ENCODE measurements around the gene LTBP4. TPM values are rescaled to one million over a fixed set of nuclear protein-coding genes. Genes with fewer than 3 reads are reported as not detected.

Gene LTBP4
- total and polyA plus RNA-seq, 2 experiments from 2014 or later: 50.2 to 163 TPM

- H3K27ac ChIP-seq: no peak overlapping the region
- H3K9me3 ChIP-seq (ENCODE audit: low read depth): no peaks in the 10 kb centered on the region
- no peaks in the 10 kb centered on the region for H4K20me1 ChIP-seq (ENCODE audit: insufficient read depth, poor library complexity, severe bottlenecking)
- H2AFZ ChIP-seq: no peak overlapping the region
- H3K36me3 ChIP-seq (replicated peaks; ENCODE audit: insufficient read depth, low read depth): no peaks in the 10 kb centered on the region
- no peaks in the 10 kb centered on the region for H3K27me3 ChIP-seq
- no peak overlapping the region for H3K4me2 ChIP-seq
- no peaks in the 10 kb centered on the region for H3K79me2 ChIP-seq
- no peak overlapping the region for H3K4me3 ChIP-seq
- 89% methylated on average over 1 of the region's 1 CpG for WGBS (ENCODE audit: low lambda C conversion rate, missing lambda C conversion rate)
- no peak for DNase-seq (ENCODE audit: low spot score)
- no peaks in the 10 kb centered on the region for H3K9me2 ChIP-seq (replicated peaks; ENCODE audit: insufficient read depth)
- H3K4me1 ChIP-seq (ENCODE audit: insufficient read depth): peaks cover 14% of the 10 kb centered on the region
- no peak for TF ChIP-seq EZH2 (IDR thresholded peaks at IDR 0.05; ENCODE audit: borderline replicate concordance)
- no peak for TF ChIP-seq EZH2phosphoT487 (IDR thresholded peaks at IDR 0.05; ENCODE audit: low read depth, severe bottlenecking, unreplicated experiment)
- no peak for TF ChIP-seq CTCF (IDR thresholded peaks at IDR 0.05; ENCODE audit: poor library complexity)
Observed at GRCh38 chr19:40638327-40638726, 37.2 kb downstream of the LTBP4 start.

GRCh38 chr19:40639638-40639982 lies 38.4 kb downstream of the LTBP4 start:
- Histone ChIP-seq H3K27ac (no peak overlapping the region), H3K4me2 (no peak overlapping the region), H3K4me1 (ENCODE audit: insufficient read depth) (peaks cover 11% of the 10 kb centered on the region), H3K9me3 (ENCODE audit: low read depth) (no peaks in the 10 kb centered on the region), H3K27me3 (no peaks in the 10 kb centered on the region), H3K9me2 (replicated peaks; ENCODE audit: insufficient read depth) (no peaks in the 10 kb centered on the region), H2AFZ (no peak overlapping the region), H3K79me2 (no peaks in the 10 kb centered on the region), H3K4me3 (no peak overlapping the region), H4K20me1 (ENCODE audit: insufficient read depth, poor library complexity, severe bottlenecking) (no peaks in the 10 kb centered on the region), H3K36me3 (replicated peaks; ENCODE audit: insufficient read depth, low read depth) (no peaks in the 10 kb centered on the region)
- WGBS (ENCODE audit: low lambda C conversion rate, missing lambda C conversion rate): 81% methylated on average over 6 of the region's 6 CpGs
- TF ChIP-seq CTCF (IDR thresholded peaks at IDR 0.05; ENCODE audit: poor library complexity) (no peak), EZH2phosphoT487 (IDR thresholded peaks at IDR 0.05; ENCODE audit: low read depth, severe bottlenecking, unreplicated experiment) (no peak), EZH2 (IDR thresholded peaks at IDR 0.05; ENCODE audit: borderline replicate concordance) (no peak)
- DNase-seq (ENCODE audit: low spot score): no peak

GRCh38 chr19:40640744-40641143 lies 39.6 kb downstream of the LTBP4 start:
- Histone ChIP-seq H3K4me2 (peak overlapping the region; percentile 35), H3K79me2 (no peaks in the 10 kb centered on the region), H3K27me3 (no peaks in the 10 kb centered on the region), H3K4me3 (no peak overlapping the region), H3K27ac (peak overlapping the region; percentile 59), H3K36me3 (replicated peaks; ENCODE audit: insufficient read depth, low read depth) (no peaks in the 10 kb centered on the region), H4K20me1 (ENCODE audit: insufficient read depth, poor library complexity, severe bottlenecking) (no peaks in the 10 kb centered on the region), H2AFZ (no peak overlapping the region), H3K4me1 (ENCODE audit: insufficient read depth) (peaks cover 16% of the 10 kb centered on the region), H3K9me3 (ENCODE audit: low read depth) (no peaks in the 10 kb centered on the region), H3K9me2 (replicated peaks; ENCODE audit: insufficient read depth) (no peaks in the 10 kb centered on the region)
- TF ChIP-seq EZH2 (IDR thresholded peaks at IDR 0.05; ENCODE audit: borderline replicate concordance): no peak
- TF ChIP-seq EZH2phosphoT487 (IDR thresholded peaks at IDR 0.05; ENCODE audit: low read depth, severe bottlenecking, unreplicated experiment): no peak
- TF ChIP-seq CTCF (IDR thresholded peaks at IDR 0.05; ENCODE audit: poor library complexity): no peak
- WGBS (ENCODE audit: low lambda C conversion rate, missing lambda C conversion rate): 52% methylated on average over 2 of the region's 5 CpGs
- no peak for DNase-seq (ENCODE audit: low spot score)

- H3K4me1 ChIP-seq (ENCODE audit: insufficient read depth): peaks cover 16% of the 10 kb centered on the region
- no peak overlapping the region for H2AFZ ChIP-seq
- no peak for DNase-seq (ENCODE audit: low spot score)
- WGBS (ENCODE audit: low lambda C conversion rate, missing lambda C conversion rate): 76% methylated on average over 7 of the region's 7 CpGs
- H3K9me3 ChIP-seq (ENCODE audit: low read depth): no peaks in the 10 kb centered on the region
- no peaks in the 10 kb centered on the region for H4K20me1 ChIP-seq (ENCODE audit: insufficient read depth, poor library complexity, severe bottlenecking)
- TF ChIP-seq EZH2 (IDR thresholded peaks at IDR 0.05; ENCODE audit: borderline replicate concordance) (no peak), CTCF (IDR thresholded peaks at IDR 0.05; ENCODE audit: poor library complexity) (no peak), EZH2phosphoT487 (IDR thresholded peaks at IDR 0.05; ENCODE audit: low read depth, severe bottlenecking, unreplicated experiment) (no peak)
- no peaks in the 10 kb centered on the region for H3K9me2 ChIP-seq (replicated peaks; ENCODE audit: insufficient read depth)
- H3K27ac ChIP-seq: peak overlapping the region; percentile 59
- no peak overlapping the region for H3K4me3 ChIP-seq
- no peaks in the 10 kb centered on the region for H3K27me3 ChIP-seq
- no peaks in the 10 kb centered on the region for H3K36me3 ChIP-seq (replicated peaks; ENCODE audit: insufficient read depth, low read depth)
- peak overlapping the region; percentile 35 for H3K4me2 ChIP-seq
- H3K79me2 ChIP-seq: no peaks in the 10 kb centered on the region
Observed at GRCh38 chr19:40641281-40641680, 40.1 kb downstream of the LTBP4 start.

Data from hepatocyte (in vitro differentiated cells).